Measurements from ENCODE around the gene ANKRD37. TPM values are rescaled to one million over a fixed set of nuclear protein-coding genes. Genes with fewer than 3 reads are reported as not detected.

The ANKRD37 gene
- total RNA-seq, 2 experiments from 2014 or later, result 51.2 to 54.6 TPM

DNA sequence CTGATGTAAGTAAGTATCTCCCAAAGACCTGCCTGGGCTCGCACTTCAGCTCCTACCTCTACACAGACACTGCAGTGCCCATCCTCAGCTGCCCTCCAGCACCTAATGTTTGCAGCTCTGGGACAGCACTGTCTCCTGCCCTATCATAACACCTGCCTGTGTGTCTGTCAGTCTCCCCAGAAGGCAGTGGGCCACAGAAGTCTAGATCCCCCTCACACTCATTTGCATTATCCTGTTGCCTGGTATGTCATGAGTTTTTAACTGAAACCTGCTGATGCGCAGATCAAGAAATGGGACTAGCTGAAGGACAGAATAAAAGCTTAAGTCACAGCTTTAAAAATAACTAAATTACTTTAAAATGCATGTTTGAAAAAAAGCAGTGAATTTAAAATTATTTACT is 43.9 kb upstream of the ANKRD37 start:
- no peak overlapping the region for H3K27ac Mint-ChIP-seq
- intact Hi-C loops (cut with micrococcal nuclease), result no loop called here
- ChIA-PET POLR2A (no interaction called here), CTCF (interaction anchor here (1.1 kb wide), 1 partner anchor 245 kb away, joined by 4 read pairs; no protein-coding TSS in a partner anchor)
- H3K4me1 Mint-ChIP-seq (ENCODE audit: low read depth), result peaks cover 13% of the 10 kb centered on the region
- no peaks in the 10 kb centered on the region for H3K9me3 Mint-ChIP-seq
- no peak for DNase-seq
- TF ChIP-seq, protein P1, sequence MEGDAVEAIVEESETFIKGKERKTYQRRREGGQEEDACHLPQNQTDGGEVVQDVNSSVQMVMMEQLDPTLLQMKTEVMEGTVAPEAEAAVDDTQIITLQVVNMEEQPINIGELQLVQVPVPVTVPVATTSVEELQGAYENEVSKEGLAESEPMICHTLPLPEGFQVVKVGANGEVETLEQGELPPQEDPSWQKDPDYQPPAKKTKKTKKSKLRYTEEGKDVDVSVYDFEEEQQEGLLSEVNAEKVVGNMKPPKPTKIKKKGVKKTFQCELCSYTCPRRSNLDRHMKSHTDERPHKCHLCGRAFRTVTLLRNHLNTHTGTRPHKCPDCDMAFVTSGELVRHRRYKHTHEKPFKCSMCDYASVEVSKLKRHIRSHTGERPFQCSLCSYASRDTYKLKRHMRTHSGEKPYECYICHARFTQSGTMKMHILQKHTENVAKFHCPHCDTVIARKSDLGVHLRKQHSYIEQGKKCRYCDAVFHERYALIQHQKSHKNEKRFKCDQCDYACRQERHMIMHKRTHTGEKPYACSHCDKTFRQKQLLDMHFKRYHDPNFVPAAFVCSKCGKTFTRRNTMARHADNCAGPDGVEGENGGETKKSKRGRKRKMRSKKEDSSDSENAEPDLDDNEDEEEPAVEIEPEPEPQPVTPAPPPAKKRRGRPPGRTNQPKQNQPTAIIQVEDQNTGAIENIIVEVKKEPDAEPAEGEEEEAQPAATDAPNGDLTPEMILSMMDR (IDR thresholded peaks at IDR 0.05), result no peak
- H3K36me3 Mint-ChIP-seq (ENCODE audit: low read depth), result peaks cover 43% of the 10 kb centered on the region
- no peak for ATAC-seq
- H3K27me3 Mint-ChIP-seq, result no peaks in the 10 kb centered on the region
- H3K4me3 Mint-ChIP-seq, result no peak overlapping the region

DNA sequence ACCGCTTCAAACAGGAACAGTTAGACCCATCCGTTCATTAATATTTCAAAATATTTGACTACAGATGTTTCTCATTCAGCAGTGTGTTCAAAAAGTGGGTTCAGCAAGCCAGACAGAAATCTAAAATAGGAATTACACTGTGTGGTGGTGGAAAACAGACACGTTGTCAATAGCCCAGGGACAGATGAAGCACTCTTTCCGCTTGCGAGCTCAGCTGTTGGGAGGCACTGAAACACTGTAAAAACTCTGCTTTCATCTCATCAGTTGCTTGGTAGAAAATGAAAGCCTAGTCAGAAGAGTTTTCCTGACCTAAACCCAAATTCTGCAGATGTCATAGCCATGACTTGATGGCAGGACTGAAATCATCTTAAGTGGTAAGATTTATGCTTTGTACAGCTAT is 39.4 kb upstream of the ANKRD37 start:
- Mint-ChIP-seq H3K4me3 (no peak overlapping the region), H3K36me3 (ENCODE audit: low read depth) (peaks cover 26% of the 10 kb centered on the region), H3K4me1 (ENCODE audit: low read depth) (peaks cover 10% of the 10 kb centered on the region), H3K27ac (peak overlapping the region; percentile 35), H3K27me3 (no peaks in the 10 kb centered on the region), H3K9me3 (no peaks in the 10 kb centered on the region)
- ChIA-PET CTCF (no interaction called here), POLR2A (no interaction called here)
- peak; percentile 12 for DNase-seq
- TF ChIP-seq, protein P1 (IDR thresholded peaks at IDR 0.05), result no peak
- intact Hi-C loops (cut with micrococcal nuclease), result no loop called here
- ATAC-seq, result no peak

DNA sequence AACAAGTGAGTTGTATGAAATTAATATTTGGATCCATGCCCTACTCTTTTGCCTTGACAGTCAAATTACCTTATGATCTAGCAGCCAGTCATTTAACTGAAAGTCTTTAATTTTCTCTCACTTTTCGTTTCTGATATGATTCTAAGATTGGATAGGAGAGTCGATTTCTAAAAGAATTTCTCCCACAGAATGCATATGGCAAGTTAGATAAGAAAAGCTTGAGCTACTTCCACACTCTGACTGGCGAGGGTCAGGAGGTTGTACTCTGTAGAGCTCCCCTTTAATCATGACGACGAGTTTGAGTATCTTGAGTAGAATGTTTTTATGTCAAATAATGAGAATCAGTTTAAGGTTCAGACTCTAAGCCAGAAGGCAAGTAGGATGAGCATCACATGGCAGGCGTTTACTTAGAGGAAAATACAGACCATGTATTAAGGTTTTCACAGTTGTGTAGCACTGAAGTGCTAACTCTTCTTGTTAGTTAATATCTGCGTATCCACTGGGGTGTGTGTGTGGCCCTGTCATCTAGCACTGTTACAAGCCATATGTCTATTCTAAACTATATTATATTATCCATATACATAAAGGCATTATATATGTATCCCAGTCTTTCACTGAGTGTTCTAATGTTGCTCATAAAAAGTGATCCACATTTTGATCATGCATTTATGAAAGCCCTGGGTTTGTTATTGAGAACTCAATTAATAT is 38.8 kb upstream of the ANKRD37 start:
- Mint-ChIP-seq H3K27ac (no peak overlapping the region), H3K27me3 (no peaks in the 10 kb centered on the region), H3K9me3 (no peaks in the 10 kb centered on the region), H3K36me3 (ENCODE audit: low read depth) (peaks cover 23% of the 10 kb centered on the region), H3K4me1 (ENCODE audit: low read depth) (peaks cover 10% of the 10 kb centered on the region), H3K4me3 (no peak overlapping the region)
- ChIA-PET CTCF (no interaction called here), POLR2A (no interaction called here)
- ATAC-seq (no peak), DNase-seq (no peak)
- intact Hi-C loops (cut with micrococcal nuclease), result no loop called here
- TF ChIP-seq, protein P1 (IDR thresholded peaks at IDR 0.05), result no peak

DNA sequence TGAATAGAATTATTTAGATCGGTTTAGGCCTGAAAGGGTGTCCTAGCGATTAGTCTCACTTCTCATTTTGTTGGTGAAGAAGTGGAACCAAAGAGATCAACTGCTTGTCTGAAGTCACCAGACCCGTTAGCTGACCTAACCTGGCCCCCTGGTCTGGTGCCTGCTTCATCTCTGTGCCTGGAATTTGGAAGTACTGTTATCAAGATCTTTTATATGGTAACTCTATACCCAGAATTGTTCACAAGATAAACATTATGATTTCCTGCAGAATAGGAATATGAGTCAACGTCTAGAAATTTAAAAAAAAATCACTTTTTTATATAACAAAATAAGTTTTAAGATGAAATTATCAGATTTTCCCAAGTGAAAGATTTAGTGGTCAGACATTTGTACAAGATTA is 38.1 kb upstream of the ANKRD37 start:
- Mint-ChIP-seq H3K4me3 (no peak overlapping the region), H3K9me3 (no peaks in the 10 kb centered on the region), H3K36me3 (ENCODE audit: low read depth) (peaks cover 24% of the 10 kb centered on the region), H3K27ac (no peak overlapping the region), H3K27me3 (no peaks in the 10 kb centered on the region), H3K4me1 (ENCODE audit: low read depth) (peaks cover 10% of the 10 kb centered on the region)
- ChIA-PET CTCF (no interaction called here), POLR2A (no interaction called here)
- TF ChIP-seq, protein P1 (IDR thresholded peaks at IDR 0.05), result no peak
- no peak for DNase-seq
- intact Hi-C loops (cut with micrococcal nuclease), result no loop called here
- no peak for ATAC-seq

DNA sequence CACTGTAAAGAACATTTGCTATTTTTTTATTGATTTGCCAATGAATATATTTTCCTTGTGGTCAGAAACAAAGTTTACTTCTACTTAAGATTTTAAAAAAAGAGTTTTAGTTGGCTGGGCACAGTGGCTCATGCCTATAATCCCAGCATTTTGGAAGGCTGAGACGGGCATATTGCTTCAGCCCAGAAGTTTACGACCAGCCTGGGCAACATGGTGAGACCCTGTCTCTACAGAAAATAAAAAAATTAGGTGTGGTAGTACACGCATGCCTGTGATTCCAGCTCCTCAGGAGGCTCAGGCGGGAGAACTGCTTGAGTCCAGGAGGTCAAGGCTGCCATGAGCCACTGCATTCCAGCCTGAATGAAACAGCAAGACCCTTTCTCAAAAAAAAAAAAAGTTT is 37.7 kb upstream of the ANKRD37 start:
- no peak overlapping the region for H3K27ac Mint-ChIP-seq
- ATAC-seq (no peak), DNase-seq (no peak)
- H3K27me3 Mint-ChIP-seq, result no peaks in the 10 kb centered on the region
- no peak overlapping the region for H3K4me3 Mint-ChIP-seq
- intact Hi-C loops (cut with micrococcal nuclease), result no loop called here
- H3K36me3 Mint-ChIP-seq (ENCODE audit: low read depth), result peaks cover 24% of the 10 kb centered on the region
- peaks cover 10% of the 10 kb centered on the region for H3K4me1 Mint-ChIP-seq (ENCODE audit: low read depth)
- TF ChIP-seq, protein P1 (IDR thresholded peaks at IDR 0.05), result no peak
- ChIA-PET POLR2A (no interaction called here), CTCF (no interaction called here)
- no peaks in the 10 kb centered on the region for H3K9me3 Mint-ChIP-seq
